ENCODE results near the gene BMPR1B. TPM values are rescaled to one million over a fixed set of nuclear protein-coding genes. Genes with fewer than 3 reads are reported as not detected.

Gene BMPR1B
- total RNA-seq, 1 experiment from 2014 or later, result 7.1 TPM

GRCh38 chr4:95151255-95151654 lies 393.5 kb downstream of the BMPR1B start:
- no peaks in the 10 kb centered on the region for H3K36me3 ChIP-seq (ENCODE audit: low read depth, low read length)

GRCh38 chr4:95153182-95153581 lies 395.4 kb downstream of the BMPR1B start:
- no peaks in the 10 kb centered on the region for H3K36me3 ChIP-seq (ENCODE audit: low read depth, low read length)
- DNase-seq, result no peak
- H3K4me1 ChIP-seq (ENCODE audit: insufficient read depth, low read length), result no peaks in the 10 kb centered on the region; the same call in 1 of the 2 replicates
- H3K9ac ChIP-seq (ENCODE audit: low read length), result no peak overlapping the region
- H3K4me3 ChIP-seq (ENCODE audit: low read length), result no peak overlapping the region
- no peak for TF ChIP-seq CTCF (conservative IDR thresholded peaks at IDR 0.05; ENCODE audit: low read depth, low read length)
- no peak for TF ChIP-seq EZH2 (IDR thresholded peaks at IDR 0.05; ENCODE audit: low read length, unreplicated experiment)
- no peak for TF ChIP-seq EZH2phosphoT487 (IDR thresholded peaks at IDR 0.05; ENCODE audit: borderline replicate concordance, low read length)
- H2AFZ ChIP-seq (ENCODE audit: low read length), result no peak overlapping the region
- no peaks in the 10 kb centered on the region for H3K9me3 ChIP-seq (ENCODE audit: low read length)
- ChIA-PET POLR2A (ENCODE audit: unreplicated experiment) (no interaction called here), CTCF (no interaction called here)
- no TSS peak for BruUV-seq (replicated peaks)
- no peaks in the 10 kb centered on the region for H3F3A ChIP-seq (ENCODE audit: low read length, unreplicated experiment)
- no peak for ATAC-seq
- no peaks in the 10 kb centered on the region for H3K27me3 ChIP-seq (ENCODE audit: low read length)
- H3K9me2 ChIP-seq (replicated peaks; ENCODE audit: low read length), result no peaks in the 10 kb centered on the region
- intact Hi-C loops (cut with micrococcal nuclease), result no loop called here
- no peak overlapping the region for H3K27ac ChIP-seq (ENCODE audit: low read length)
- no peak overlapping the region for H3K4me2 ChIP-seq (ENCODE audit: low read length)
- H3K79me2 ChIP-seq (ENCODE audit: low read length), result no peaks in the 10 kb centered on the region
- no peaks in the 10 kb centered on the region for H4K20me1 ChIP-seq (ENCODE audit: low read length)

More at GRCh38 chr4:95151255-95151654, 393.5 kb downstream of the BMPR1B start:
- Histone ChIP-seq H3F3A (ENCODE audit: low read length, unreplicated experiment) (no peaks in the 10 kb centered on the region), H4K20me1 (ENCODE audit: low read length) (no peaks in the 10 kb centered on the region), H3K27ac (ENCODE audit: low read length) (no peak overlapping the region), H3K9me2 (replicated peaks; ENCODE audit: low read length) (no peaks in the 10 kb centered on the region), H2AFZ (ENCODE audit: low read length) (no peak overlapping the region), H3K9me3 (ENCODE audit: low read length) (no peaks in the 10 kb centered on the region), H3K4me3 (ENCODE audit: low read length) (no peak overlapping the region), H3K27me3 (ENCODE audit: low read length) (no peaks in the 10 kb centered on the region), H3K9ac (ENCODE audit: low read length) (no peak overlapping the region), H3K4me2 (ENCODE audit: low read length) (no peak overlapping the region), H3K4me1 (ENCODE audit: insufficient read depth, low read length) (no peaks in the 10 kb centered on the region; the same call in 1 of the 2 replicates), H3K79me2 (ENCODE audit: low read length) (no peaks in the 10 kb centered on the region)
- no TSS peak for BruUV-seq (replicated peaks)
- intact Hi-C loops (cut with micrococcal nuclease), result no loop called here
- DNase-seq, result no peak
- CTCF ChIA-PET, result no interaction called here
- TF ChIP-seq EZH2phosphoT487 (IDR thresholded peaks at IDR 0.05; ENCODE audit: borderline replicate concordance, low read length) (no peak), EZH2 (IDR thresholded peaks at IDR 0.05; ENCODE audit: low read length, unreplicated experiment) (no peak), CTCF (conservative IDR thresholded peaks at IDR 0.05; ENCODE audit: low read depth, low read length) (no peak)
- POLR2A ChIA-PET (ENCODE audit: unreplicated experiment), result no interaction called here
- ATAC-seq, result no peak

DNA sequence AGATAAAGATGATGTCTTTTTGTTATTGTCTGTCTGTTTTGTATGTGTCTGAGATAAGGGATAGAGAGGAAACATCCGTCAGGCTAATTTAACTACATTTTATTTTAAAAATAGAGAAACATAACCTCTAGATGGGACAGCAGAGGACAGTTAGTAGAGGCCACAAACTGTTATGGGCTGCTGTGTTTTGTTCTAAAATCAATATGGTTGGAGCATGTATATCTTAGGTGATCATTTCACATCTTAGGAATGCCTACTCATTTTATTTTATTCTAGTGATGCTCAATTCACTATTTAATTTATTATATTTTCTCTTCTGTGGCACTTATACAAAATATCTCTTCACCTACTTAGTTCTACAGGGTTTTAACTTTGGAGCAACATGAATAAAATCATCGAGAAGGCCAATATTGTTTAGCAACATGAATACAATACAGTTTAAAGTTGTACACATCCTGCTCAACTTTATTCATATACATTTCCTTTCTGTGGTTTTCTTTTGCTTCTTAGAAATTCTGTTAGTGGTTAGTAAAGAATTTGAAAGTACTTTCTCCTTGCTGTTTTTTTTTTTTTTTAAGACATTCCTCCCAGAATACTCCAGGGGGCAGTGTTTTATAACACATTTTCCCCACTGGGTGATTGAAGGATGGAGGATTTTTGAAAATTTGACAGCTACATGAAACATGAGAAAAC lies 398.1 kb downstream of the BMPR1B start:
- Histone ChIP-seq H3K4me1 (ENCODE audit: insufficient read depth, low read length) (no peaks in the 10 kb centered on the region; the same call in 1 of the 2 replicates), H3K9me3 (ENCODE audit: low read length) (no peaks in the 10 kb centered on the region), H2AFZ (ENCODE audit: low read length) (no peak overlapping the region), H3K79me2 (ENCODE audit: low read length) (no peaks in the 10 kb centered on the region), H3K4me2 (ENCODE audit: low read length) (no peak overlapping the region), H4K20me1 (ENCODE audit: low read length) (no peaks in the 10 kb centered on the region), H3K27ac (ENCODE audit: low read length) (no peak overlapping the region), H3K9me2 (replicated peaks; ENCODE audit: low read length) (no peaks in the 10 kb centered on the region), H3K27me3 (ENCODE audit: low read length) (no peaks in the 10 kb centered on the region), H3K9ac (ENCODE audit: low read length) (no peak overlapping the region), H3K4me3 (ENCODE audit: low read length) (no peak overlapping the region), H3F3A (ENCODE audit: low read length, unreplicated experiment) (no peaks in the 10 kb centered on the region), H3K36me3 (ENCODE audit: low read depth, low read length) (no peaks in the 10 kb centered on the region)
- BruUV-seq (replicated peaks), result no TSS peak
- DNase-seq (peak; percentile 54), ATAC-seq (no peak)
- intact Hi-C loops (cut with micrococcal nuclease), result no loop called here
- POLR2A ChIA-PET (ENCODE audit: unreplicated experiment), result no interaction called here
- CTCF ChIA-PET, result interaction anchor here (0.7 kb wide), 1 partner anchor 391 kb away, joined by 8 read pairs; no protein-coding TSS in a partner anchor
- no peak for TF ChIP-seq EZH2phosphoT487 (IDR thresholded peaks at IDR 0.05; ENCODE audit: borderline replicate concordance, low read length)
- TF ChIP-seq CTCF (conservative IDR thresholded peaks at IDR 0.05; ENCODE audit: low read depth, low read length), result peak; percentile 75

All from PC-3 (cell line).